ENCODE results near the gene TAC3.
"Not testable (repeated sequence)": the region's sequence is repeated elsewhere in the genome, so short reads cannot be mapped to it uniquely, and the experiment has no call there.

Gene TAC3

DNA sequence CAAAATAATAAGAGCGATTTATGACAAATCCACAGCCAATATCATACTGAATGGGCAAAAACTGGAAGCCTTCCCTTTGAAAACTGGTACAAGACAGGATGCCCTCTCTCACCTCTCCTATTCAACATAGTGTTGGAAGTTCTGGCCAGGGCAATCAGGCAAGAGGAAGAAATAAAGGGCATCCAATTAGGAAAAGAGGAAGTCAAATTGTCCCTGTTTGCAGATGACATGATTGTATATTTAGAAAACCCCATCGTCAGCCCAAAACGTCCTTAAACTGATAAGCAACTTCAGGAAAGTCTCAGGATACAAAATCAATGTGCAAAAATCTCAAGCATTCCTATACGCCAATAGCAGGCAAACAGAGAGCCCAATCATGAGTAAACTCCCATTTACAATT lies 54.1 kb downstream of the TAC3 start:
- ATAC-seq, result not testable (repeated sequence)

Measured in SK-N-SH treated with all-trans-retinoic acid at 6 μM for 48 hours (cell line).